ENCODE data around the gene LIME1. TPM values are rescaled to one million over a fixed set of nuclear protein-coding genes. Genes with fewer than 3 reads are reported as not detected.
A peak's percentile ranks its signal among the peaks of the same experiment; 100 is the strongest.

LIME1 gene
- polyA plus RNA-seq, 2 of the 4 experiments (the other 2 are of a cell fraction) = 2.5 to 6.5 TPM

GRCh38 chr20:63705232-63706026, 31.0 kb upstream of the LIME1 start:
- 82% methylated on average over 8 of the region's 8 CpGs for WGBS (ENCODE audit: missing lambda C conversion rate)
- DNase-seq (ENCODE audit: low read depth in 1 of 2, low spot score in 1 of 2) = no peak
- ChIA-PET CTCF (interaction anchor here (0.7 to 1.5 kb wide), 5 partner anchors 8 to 168 kb away, joined by 3 to 7 read pairs (median 3); partner anchors contain the start of gene PTK6), POLR2A (interaction anchor here (0.6 kb wide), 1 partner anchor 199 kb away, joined by 3 read pairs; no protein-coding TSS in a partner anchor)
- TF ChIP-seq TP53 (CRISPR knock-in tag; IDR thresholded peaks at IDR 0.05) = no peak
- no peak for TF ChIP-seq TFCP2L1 (CRISPR knock-in tag; IDR thresholded peaks at IDR 0.05)
- no peak for TF ChIP-seq CEBPB (IDR thresholded peaks at IDR 0.05)
- TF ChIP-seq PHF8 (IDR thresholded peaks at IDR 0.05; ENCODE audit: borderline replicate concordance, low read depth) = no peak
- TF ChIP-seq RNF2 (IDR thresholded peaks at IDR 0.05; ENCODE audit: borderline replicate concordance, low read depth) = no peak
- no peak for TF ChIP-seq HEYL (CRISPR knock-in tag; IDR thresholded peaks at IDR 0.05)
- TF ChIP-seq JUNB (IDR thresholded peaks at IDR 0.05) = no peak
- no peak for TF ChIP-seq SMC3 (IDR thresholded peaks at IDR 0.05)
- no peak for TF ChIP-seq RARB (CRISPR knock-in tag; IDR thresholded peaks at IDR 0.05)
- TF ChIP-seq FOXS1 (CRISPR knock-in tag; IDR thresholded peaks at IDR 0.05) = no peak
- TF ChIP-seq MYC (IDR thresholded peaks at IDR 0.05; ENCODE audit: borderline replicate concordance, low read length) = no peak
- no peak for TF ChIP-seq FOSB (CRISPR knock-in tag; IDR thresholded peaks at IDR 0.05)
- no peak for TF ChIP-seq POLR2A (IDR thresholded peaks at IDR 0.05; ENCODE audit: low read length)
- TF ChIP-seq ESRRA (IDR thresholded peaks at IDR 0.05; ENCODE audit: borderline replicate concordance, low read length) = no peak
- no peak for TF ChIP-seq SREBF2 (IDR thresholded peaks at IDR 0.05)
- TF ChIP-seq KDM5A (IDR thresholded peaks at IDR 0.05) = no peak
- Histone ChIP-seq H3K27ac (no peak overlapping the region; a peak in 1 of 6 replicates), H3K4me1 (peaks cover 26% of the 10 kb centered on the region), H3K4me2 (no peak overlapping the region; the same call in 2 of the 3 replicates), H3K4me3 (no peak overlapping the region), H3K9me3 (no peaks in the 10 kb centered on the region)
- no peak for FAIRE-seq
- ATAC-seq = no peak

- 84% methylated on average over 11 of the region's 12 CpGs for WGBS (ENCODE audit: missing lambda C conversion rate)
- peak overlapping the region; percentile 97 to 98 for H3K27ac ChIP-seq
- H3K4me1 ChIP-seq = peaks cover 26% of the 10 kb centered on the region
- DNase-seq (ENCODE audit: low read depth in 1 of 2, low spot score in 1 of 2) (no peak), FAIRE-seq (no peak), ATAC-seq (no peak)
- TF ChIP-seq BHLHE40 (IDR thresholded peaks at IDR 0.05; ENCODE audit: low read depth, low read length) = no peak
- no peak for TF ChIP-seq BCL3 (IDR thresholded peaks at IDR 0.05)
- no peak for TF ChIP-seq GATA3 (IDR thresholded peaks at IDR 0.05; ENCODE audit: borderline replicate concordance)
- TF ChIP-seq HDAC2 (IDR thresholded peaks at IDR 0.05) = no peak
- no peak for TF ChIP-seq HEYL (CRISPR knock-in tag; IDR thresholded peaks at IDR 0.05)
- no peak for TF ChIP-seq ELK1 (IDR thresholded peaks at IDR 0.05; ENCODE audit: low read depth, low read length)
- TF ChIP-seq PBX3 (IDR thresholded peaks at IDR 0.05) = no peak
- TF ChIP-seq ZNF302 (CRISPR knock-in tag; IDR thresholded peaks at IDR 0.05) = no peak
- no peak for TF ChIP-seq MYC (IDR thresholded peaks at IDR 0.05; ENCODE audit: borderline replicate concordance, low read length)
- no peak for TF ChIP-seq FOXS1 (CRISPR knock-in tag; IDR thresholded peaks at IDR 0.05)
- TF ChIP-seq HOXB13 (CRISPR knock-in tag; IDR thresholded peaks at IDR 0.05; ENCODE audit: low read depth) = no peak
- no peak for TF ChIP-seq E2F6 (IDR thresholded peaks at IDR 0.05; ENCODE audit: borderline replicate concordance, low read depth)
- no peak for TF ChIP-seq HES2 (IDR thresholded peaks at IDR 0.05)
- TF ChIP-seq CBX8 (IDR thresholded peaks at IDR 0.05) = no peak
- no peak for TF ChIP-seq MAFK (IDR thresholded peaks at IDR 0.05; ENCODE audit: partially characterized antibody)
- TF ChIP-seq HMGXB4 (CRISPR knock-in tag; IDR thresholded peaks at IDR 0.05; ENCODE audit: borderline replicate concordance) = no peak
- TF ChIP-seq HOXB5 (CRISPR knock-in tag; IDR thresholded peaks at IDR 0.05) = no peak
- POLR2A ChIA-PET = interaction anchor here (2.0 kb wide), 1 partner anchor 332 kb away, joined by 4 read pairs; no protein-coding TSS in a partner anchor
- H3K4me2 ChIP-seq = peak overlapping the region; percentile 99
- peak overlapping the region; percentile 98 for H3K4me3 ChIP-seq
- H3K9me3 ChIP-seq = no peaks in the 10 kb centered on the region
- CTCF ChIA-PET = interaction anchor here (0.7 to 1.5 kb wide), 5 partner anchors 9 to 169 kb away, joined by 3 to 7 read pairs (median 3); partner anchors contain the start of gene PTK6
Measured at GRCh38 chr20:63706027-63706695, 30.3 kb upstream of the LIME1 start.
